Keratinocyte (primary cell): ENCODE data around the gene YLPM1. TPM values are rescaled to one million over a fixed set of nuclear protein-coding genes. Genes with fewer than 3 reads are reported as not detected.

Experiments
- DNase-seq: peaks from one replicate; pipeline ENCODE4 v3.0.0-alpha.2; 2011; ENCODE audit warnings: low read depth, missing footprints, low spot score
- FAIRE-seq: peaks from 2 replicates; lab custom pipeline; 2011; peaks lifted over from hg19 to GRCh38; lab: Jason Lieb, UNC
- H2AFZ ChIP-seq: 2 replicates; pipeline ENCODE4 v1.6.0; 2012; ENCODE audit warnings: low read length, control low read depth, inconsistent platforms; ENCODE audit not compliant: control insufficient read depth
- H3K27ac ChIP-seq: 2 replicates; pipeline ENCODE4 v1.5.1; 2011; ENCODE audit warnings: low read length; ENCODE audit not compliant: control insufficient read depth, insufficient read depth
- H3K27me3 ChIP-seq: 3 replicates; pipeline ENCODE4 v1.6.0; 2011; ENCODE audit warnings: low read length; ENCODE audit not compliant: control insufficient read depth, insufficient read depth; ENCODE audit errors: extremely low read depth
- H3K36me3 ChIP-seq, 2 experiments: 2 replicates in 1 of 2; 3 replicates in 1 of 2; pipeline ENCODE4 v1.5.1; 2011; ENCODE audit warnings: low read length in 2 of 2, mild to moderate bottlenecking in 1 of 2; ENCODE audit not compliant: control insufficient read depth in 2 of 2, insufficient read depth in 2 of 2; ENCODE audit errors: extremely low read depth in 1 of 2
- H3K4me1 ChIP-seq: 3 replicates; pipeline ENCODE4 v1.5.1; 2011; ENCODE audit warnings: low read length; ENCODE audit not compliant: control insufficient read depth, insufficient read depth; ENCODE audit errors: extremely low read depth
- H3K4me2 ChIP-seq: 3 replicates; pipeline ENCODE4 v1.6.0; 2011; ENCODE audit warnings: low read depth, low read length; ENCODE audit not compliant: control insufficient read depth, insufficient read depth; ENCODE audit errors: extremely low read depth
- H3K4me3 ChIP-seq, 3 experiments: fragments of 200-600 bp in 1 of 3; sonication (generic) in 1 of 3; 2 replicates in 2 of 3; 3 replicates in 1 of 3; pipeline ENCODE4 v1.5.1; 2011 to 2016; ENCODE audit warnings: low read length in 3 of 3, mild to moderate bottlenecking in 3 of 3, control low read depth in 2 of 3, inconsistent platforms in 1 of 3, low read depth in 1 of 3, mixed read lengths in 1 of 3, mixed run types in 1 of 3, moderate library complexity in 1 of 3; ENCODE audit not compliant: control insufficient read depth in 2 of 3, insufficient read depth in 2 of 3; ENCODE audit errors: extremely low read depth in 1 of 3
- H3K79me2 ChIP-seq: 2 replicates; pipeline ENCODE4 v1.6.0; 2012; ENCODE audit warnings: low read length; ENCODE audit not compliant: control insufficient read depth, insufficient read depth
- H3K9ac ChIP-seq: 3 replicates; pipeline ENCODE4 v1.6.0; 2011; ENCODE audit warnings: low read length; ENCODE audit not compliant: control insufficient read depth, insufficient read depth; ENCODE audit errors: extremely low read depth
- H3K9me1 ChIP-seq: 3 replicates; pipeline ENCODE4 v1.6.0; 2011; ENCODE audit warnings: low read length; ENCODE audit not compliant: control insufficient read depth, insufficient read depth; ENCODE audit errors: extremely low read depth
- H3K9me3 ChIP-seq: 2 replicates; pipeline ENCODE4 v1.5.1; 2012; ENCODE audit warnings: low read depth, low read length; ENCODE audit not compliant: control insufficient read depth
- H4K20me1 ChIP-seq: 3 replicates; pipeline ENCODE4 v1.6.0; 2011; ENCODE audit warnings: low read length; ENCODE audit not compliant: control insufficient read depth, insufficient read depth; ENCODE audit errors: extremely low read depth
- EZH2 ChIP-seq: IDR thresholded peaks from one replicate; pipeline ENCODE4 v1.6.1; 2012; ENCODE audit warnings: inconsistent platforms, mild to moderate bottlenecking, low read length, moderate library complexity
- dilution Hi-C: fragments of 300-500 bp; cut with MboI; formaldehyde crosslinking; loops from one replicate; pipeline ENCODE4 v1.7.0; 2020; ENCODE audit warnings: low sequenced_read_pairs; ENCODE audit not compliant: extremely low pct_ligation_motif_present
- polyA plus RNA-seq, 5 experiments: library from polyadenylated mRNA; depleted of rRNA in 3 of 5; stranded (reverse) in 3 of 5; stranded (forward) in 1 of 5; unstranded in 1 of 5; fragments of >200 nt; gene quantifications; 1 replicate in 1 of 5; 2 replicates in 3 of 5; 3 replicates in 1 of 5; pipeline versions ENCODE4 v1.2.1 to v1.2.3, GENCODE V29; 2011 to 2012; ENCODE audit warnings: missing spikeins in 2 of 5, low read depth in 1 of 5, low replicate concordance in 1 of 5
- TF ChIP-seq, protein P1 (sequence below), 3 experiments: IDR thresholded peaks in 1 of 3; conservative IDR thresholded peaks in 1 of 3; optimal IDR thresholded peaks in 1 of 3; 2 replicates in 2 of 3; 3 replicates in 1 of 3; pipeline versions ENCODE3 to v1.5.1; 2011; ENCODE audit warnings: low read length in 3 of 3, mild to moderate bottlenecking in 3 of 3, moderate library complexity in 2 of 3, control low read depth in 1 of 3, inconsistent platforms in 1 of 3; ENCODE audit not compliant: insufficient read depth in 2 of 3; ENCODE audit errors: extremely low read depth in 1 of 3

YLPM1 gene
- polyA plus RNA-seq, 1 donor (not counting 4 experiments of a cell fraction or from before 2014, with no cell fraction given): 10.0 TPM

DNA sequence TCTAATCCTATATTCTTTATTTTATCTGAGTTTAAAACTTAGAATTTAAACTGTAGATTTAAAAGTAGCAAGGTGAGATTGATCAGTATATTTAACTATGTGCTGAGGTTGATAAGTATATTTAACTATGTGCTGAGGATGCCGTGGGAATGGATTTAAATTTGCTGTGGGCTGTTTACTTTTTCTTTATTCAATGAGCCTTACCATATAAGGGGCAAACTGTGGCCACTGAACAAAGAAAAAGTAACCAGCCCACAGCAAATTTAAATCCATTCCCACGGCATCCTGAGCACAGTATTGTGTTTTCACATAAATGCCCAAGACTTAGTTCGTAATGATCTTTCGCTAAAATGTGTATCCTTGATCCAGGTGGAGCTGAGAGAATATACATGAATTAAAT lies 69.7 kb downstream of the YLPM1 start:
- H2AFZ ChIP-seq: no peak overlapping the region
- no peak overlapping the region for H3K27ac ChIP-seq
- no peak for TF ChIP-seq EZH2
- TF ChIP-seq, protein P1, sequence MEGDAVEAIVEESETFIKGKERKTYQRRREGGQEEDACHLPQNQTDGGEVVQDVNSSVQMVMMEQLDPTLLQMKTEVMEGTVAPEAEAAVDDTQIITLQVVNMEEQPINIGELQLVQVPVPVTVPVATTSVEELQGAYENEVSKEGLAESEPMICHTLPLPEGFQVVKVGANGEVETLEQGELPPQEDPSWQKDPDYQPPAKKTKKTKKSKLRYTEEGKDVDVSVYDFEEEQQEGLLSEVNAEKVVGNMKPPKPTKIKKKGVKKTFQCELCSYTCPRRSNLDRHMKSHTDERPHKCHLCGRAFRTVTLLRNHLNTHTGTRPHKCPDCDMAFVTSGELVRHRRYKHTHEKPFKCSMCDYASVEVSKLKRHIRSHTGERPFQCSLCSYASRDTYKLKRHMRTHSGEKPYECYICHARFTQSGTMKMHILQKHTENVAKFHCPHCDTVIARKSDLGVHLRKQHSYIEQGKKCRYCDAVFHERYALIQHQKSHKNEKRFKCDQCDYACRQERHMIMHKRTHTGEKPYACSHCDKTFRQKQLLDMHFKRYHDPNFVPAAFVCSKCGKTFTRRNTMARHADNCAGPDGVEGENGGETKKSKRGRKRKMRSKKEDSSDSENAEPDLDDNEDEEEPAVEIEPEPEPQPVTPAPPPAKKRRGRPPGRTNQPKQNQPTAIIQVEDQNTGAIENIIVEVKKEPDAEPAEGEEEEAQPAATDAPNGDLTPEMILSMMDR (optimal IDR thresholded peaks at IDR 0.05 in 1 of 3, IDR thresholded peaks at IDR 0.05 in 1 of 3, conservative IDR thresholded peaks at IDR 0.05 in 1 of 3; ENCODE audit: extremely low read depth in 1 of 3, insufficient read depth in 2 of 3, low read length in 3 of 3): no peak
- no peaks in the 10 kb centered on the region for H4K20me1 ChIP-seq
- H3K4me1 ChIP-seq: no peaks in the 10 kb centered on the region
- no peaks in the 10 kb centered on the region for H3K9me1 ChIP-seq
- no peaks in the 10 kb centered on the region for H3K79me2 ChIP-seq
- no peaks in the 10 kb centered on the region for H3K9me3 ChIP-seq
- H3K4me3 ChIP-seq: no peak overlapping the region
- FAIRE-seq: no peak
- dilution Hi-C loops: no loop called here
- no peak for DNase-seq
- no peak overlapping the region for H3K4me2 ChIP-seq
- H3K9ac ChIP-seq: no peak overlapping the region
- no peaks in the 10 kb centered on the region for H3K27me3 ChIP-seq
- peaks cover 13 to 22% of the 10 kb centered on the region in 2 experiments for H3K36me3 ChIP-seq

DNA sequence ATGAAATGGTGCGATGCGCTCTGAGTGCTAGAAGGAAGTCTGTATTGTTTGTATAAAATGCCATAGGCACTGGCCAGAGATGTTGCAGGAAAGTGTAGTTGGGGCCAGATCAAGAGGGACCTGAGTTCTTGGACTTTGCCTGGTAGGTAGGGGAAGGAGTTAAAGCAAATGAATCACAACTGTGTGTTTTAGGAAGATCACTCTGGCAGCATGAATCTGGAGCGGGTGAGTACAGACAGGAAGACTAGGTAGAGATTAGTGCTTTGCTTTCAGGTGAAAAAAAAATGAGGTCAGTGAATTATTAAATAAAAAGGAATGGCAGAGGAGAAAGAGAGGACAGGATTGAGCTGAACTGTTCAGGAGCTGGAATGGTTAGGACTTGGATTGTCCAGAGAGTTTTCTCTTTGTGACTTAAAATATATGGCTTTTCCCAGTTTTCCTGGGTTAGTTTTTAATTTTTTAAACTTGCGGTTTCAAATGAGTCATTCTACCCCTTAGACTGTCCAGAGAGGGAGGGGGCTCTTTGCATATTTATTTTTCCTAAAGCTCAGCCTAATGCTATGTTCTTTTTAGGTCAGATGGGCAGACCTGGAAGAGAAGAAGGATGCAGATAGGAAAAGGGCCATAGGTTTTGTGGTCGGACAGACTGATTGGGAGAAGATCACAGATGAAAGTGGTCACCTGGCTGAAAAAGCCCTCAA lies 71.7 kb downstream of the YLPM1 start:
- DNase-seq: no peak
- Histone ChIP-seq H3K36me3 (peaks cover 12 to 15% of the 10 kb centered on the region in 2 experiments), H3K4me1 (no peaks in the 10 kb centered on the region), H2AFZ (no peak overlapping the region), H3K9me1 (no peaks in the 10 kb centered on the region), H3K4me2 (no peak overlapping the region), H3K4me3 (no peak overlapping the region), H3K79me2 (no peaks in the 10 kb centered on the region), H3K27me3 (no peaks in the 10 kb centered on the region), H4K20me1 (no peaks in the 10 kb centered on the region), H3K27ac (no peak overlapping the region), H3K9ac (no peak overlapping the region), H3K9me3 (no peaks in the 10 kb centered on the region)
- no peak for TF ChIP-seq EZH2
- TF ChIP-seq, protein P1 (optimal IDR thresholded peaks at IDR 0.05 in 1 of 3, IDR thresholded peaks at IDR 0.05 in 1 of 3, conservative IDR thresholded peaks at IDR 0.05 in 1 of 3; ENCODE audit: extremely low read depth in 1 of 3, insufficient read depth in 2 of 3, low read length in 3 of 3): no peak
- dilution Hi-C loops: no loop called here
- no peak for FAIRE-seq
